ENCODE data around the gene DEFB125. TPM values are rescaled to one million over a fixed set of nuclear protein-coding genes. Genes with fewer than 3 reads are reported as not detected.

DEFB125 gene, protein sequence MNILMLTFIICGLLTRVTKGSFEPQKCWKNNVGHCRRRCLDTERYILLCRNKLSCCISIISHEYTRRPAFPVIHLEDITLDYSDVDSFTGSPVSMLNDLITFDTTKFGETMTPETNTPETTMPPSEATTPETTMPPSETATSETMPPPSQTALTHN
- total RNA-seq = not detected
- polyA plus RNA-seq = not detected
- long read RNA-seq, donor 1 = 0 reads
- long read RNA-seq, donor 2 = 0 reads
- long read RNA-seq, donor 3 = 0 reads
- long read RNA-seq, donor 4 = 0 reads
- long read RNA-seq, donor 5 = 0 reads
- long read RNA-seq, donor 6 = 0 reads
- long read RNA-seq, donor 7 = 0 reads
- long read RNA-seq, donor 8 = 0 reads
- long read RNA-seq, donor 9 = 0 reads
- long read RNA-seq, donor 10 = 0 reads

GRCh38 chr20:87401-87800 is at the start of gene DEFB125:
TSS of gene DEFB125 (plus strand) at chr20:87672. CDS start at chr20:87710, 38 bp downstream.
- intact Hi-C loops (cut with DNase I) = no loop called here
- no peak within 1 kb of the TSS for H3K27ac ChIP-seq
- TF ChIP-seq, protein P1, sequence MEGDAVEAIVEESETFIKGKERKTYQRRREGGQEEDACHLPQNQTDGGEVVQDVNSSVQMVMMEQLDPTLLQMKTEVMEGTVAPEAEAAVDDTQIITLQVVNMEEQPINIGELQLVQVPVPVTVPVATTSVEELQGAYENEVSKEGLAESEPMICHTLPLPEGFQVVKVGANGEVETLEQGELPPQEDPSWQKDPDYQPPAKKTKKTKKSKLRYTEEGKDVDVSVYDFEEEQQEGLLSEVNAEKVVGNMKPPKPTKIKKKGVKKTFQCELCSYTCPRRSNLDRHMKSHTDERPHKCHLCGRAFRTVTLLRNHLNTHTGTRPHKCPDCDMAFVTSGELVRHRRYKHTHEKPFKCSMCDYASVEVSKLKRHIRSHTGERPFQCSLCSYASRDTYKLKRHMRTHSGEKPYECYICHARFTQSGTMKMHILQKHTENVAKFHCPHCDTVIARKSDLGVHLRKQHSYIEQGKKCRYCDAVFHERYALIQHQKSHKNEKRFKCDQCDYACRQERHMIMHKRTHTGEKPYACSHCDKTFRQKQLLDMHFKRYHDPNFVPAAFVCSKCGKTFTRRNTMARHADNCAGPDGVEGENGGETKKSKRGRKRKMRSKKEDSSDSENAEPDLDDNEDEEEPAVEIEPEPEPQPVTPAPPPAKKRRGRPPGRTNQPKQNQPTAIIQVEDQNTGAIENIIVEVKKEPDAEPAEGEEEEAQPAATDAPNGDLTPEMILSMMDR (IDR thresholded peaks at IDR 0.05) = no peak
- no peak for TF ChIP-seq POLR2A (IDR thresholded peaks at IDR 0.05)
- H3K27me3 ChIP-seq = no peaks in the 10 kb centered on the region
- 53 to 65% (median 58%) methylated on average over 3 of the region's 3 CpGs for WGBS, 4 donors
- DNase-seq = no peak
- H3K36me3 ChIP-seq (replicated peaks in 1 of 2) = no peaks in the 10 kb centered on the region
- H3K4me1 ChIP-seq (replicated peaks in 1 of 2) = no peaks in the 10 kb centered on the region
- no peak within 1 kb of the TSS for H3K4me3 ChIP-seq
- no peaks in the 10 kb centered on the region for H3K9me3 ChIP-seq (replicated peaks in 1 of 3)

DNA sequence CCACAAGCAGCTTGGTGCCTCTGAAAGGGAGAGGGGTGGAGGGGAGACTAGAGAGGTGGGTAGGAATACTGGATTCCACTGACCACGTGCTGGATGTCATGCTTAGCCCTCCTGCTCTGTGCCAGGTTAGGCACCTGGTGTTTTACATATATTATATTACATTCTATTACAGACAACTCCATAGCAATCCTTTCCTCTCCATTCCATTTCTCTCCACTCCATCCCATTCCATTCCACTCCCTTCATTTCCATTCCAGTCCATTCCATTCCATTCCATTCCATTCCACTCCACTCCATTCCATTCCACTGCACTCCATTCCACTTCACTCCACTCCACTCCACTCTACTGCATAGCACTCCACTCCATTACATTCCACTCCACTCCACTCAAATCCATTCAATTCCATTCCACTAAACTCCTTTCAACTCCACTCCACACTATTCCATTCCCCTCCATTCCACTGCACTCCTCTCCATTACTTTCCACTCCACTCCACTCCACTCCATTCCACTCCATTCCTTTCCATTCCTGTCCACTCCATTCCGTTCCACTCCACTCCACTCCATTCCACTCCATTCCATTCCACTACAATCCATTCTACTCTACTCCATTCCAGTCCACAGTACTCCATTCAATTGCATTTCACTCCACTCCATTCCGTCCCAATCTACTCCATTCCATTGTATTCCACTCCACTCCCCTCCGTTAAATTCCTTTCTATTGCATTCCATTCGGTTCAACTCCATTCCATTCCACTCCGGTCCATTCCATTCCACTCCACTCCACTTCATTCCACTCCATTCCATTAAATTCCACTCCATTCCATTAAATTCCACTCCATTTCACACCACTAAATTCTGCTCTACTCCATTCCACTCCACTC is 27.2 kb upstream of the DEFB125 start:
- H3K4me1 ChIP-seq (replicated peaks in 1 of 2) = no peaks in the 10 kb centered on the region

GRCh38 chr20:61230-61629 is 26.2 kb upstream of the DEFB125 start:
- no peaks in the 10 kb centered on the region for H3K9me3 ChIP-seq (replicated peaks in 1 of 3)
- no peaks in the 10 kb centered on the region for H3K36me3 ChIP-seq (replicated peaks in 1 of 2)
- DNase-seq = no peak
- H3K27ac ChIP-seq = no peak overlapping the region
- H3K4me1 ChIP-seq (replicated peaks in 1 of 2) = no peaks in the 10 kb centered on the region
- H3K27me3 ChIP-seq = peaks cover 10% of the 10 kb centered on the region
- no peak overlapping the region for H3K4me3 ChIP-seq
- intact Hi-C loops (cut with DNase I) = no loop called here
- WGBS, 4 donors = 85 to 94% (median 90%) methylated on average over 1 of the region's 1 CpG
- no peak for TF ChIP-seq POLR2A (IDR thresholded peaks at IDR 0.05)
- TF ChIP-seq, protein P1 (IDR thresholded peaks at IDR 0.05) = no peak

More for the DNA sequence above, 27.2 kb upstream of the DEFB125 start:
- Histone ChIP-seq H3K27me3 (peaks cover 8% of the 10 kb centered on the region), H3K36me3 (replicated peaks in 1 of 2) (no peaks in the 10 kb centered on the region), H3K27ac (no peak overlapping the region), H3K4me3 (no peak overlapping the region), H3K9me3 (replicated peaks in 1 of 3) (no peaks in the 10 kb centered on the region)
- 58 to 62% (median 58%) methylated on average over 6 of the region's 6 CpGs for WGBS, 4 donors
- no peak for TF ChIP-seq POLR2A (IDR thresholded peaks at IDR 0.05)
- TF ChIP-seq, protein P1 (IDR thresholded peaks at IDR 0.05) = no peak
- intact Hi-C loops (cut with DNase I) = no loop called here
- DNase-seq = no peak

GRCh38 chr20:61757-62156 is 25.7 kb upstream of the DEFB125 start:
- Histone ChIP-seq H3K36me3 (replicated peaks in 1 of 2) (no peaks in the 10 kb centered on the region), H3K4me1 (replicated peaks in 1 of 2) (no peaks in the 10 kb centered on the region), H3K27ac (no peak overlapping the region), H3K4me3 (no peak overlapping the region), H3K27me3 (peaks cover 10% of the 10 kb centered on the region), H3K9me3 (replicated peaks in 1 of 3) (no peaks in the 10 kb centered on the region)
- intact Hi-C loops (cut with DNase I) = no loop called here
- TF ChIP-seq POLR2A (IDR thresholded peaks at IDR 0.05) = no peak
- TF ChIP-seq, protein P1 (IDR thresholded peaks at IDR 0.05) = no peak
- no peak for DNase-seq
- 72 to 80% (median 73%) methylated on average over 5 of the region's 5 CpGs for WGBS, 4 donors

All from adrenal gland (tissue), 19 donors.